Inflammatory macrophage (primary cell): ENCODE measurements around the gene FILIP1.
A peak's percentile ranks its signal among the peaks of the same experiment; 100 is the strongest.

Experiments used
- DNase-seq, 2 donors: peaks; one replicate each; pipeline ENCODE4 v3.0.0-alpha.2; 2020 to 2022

Gene FILIP1

DNA sequence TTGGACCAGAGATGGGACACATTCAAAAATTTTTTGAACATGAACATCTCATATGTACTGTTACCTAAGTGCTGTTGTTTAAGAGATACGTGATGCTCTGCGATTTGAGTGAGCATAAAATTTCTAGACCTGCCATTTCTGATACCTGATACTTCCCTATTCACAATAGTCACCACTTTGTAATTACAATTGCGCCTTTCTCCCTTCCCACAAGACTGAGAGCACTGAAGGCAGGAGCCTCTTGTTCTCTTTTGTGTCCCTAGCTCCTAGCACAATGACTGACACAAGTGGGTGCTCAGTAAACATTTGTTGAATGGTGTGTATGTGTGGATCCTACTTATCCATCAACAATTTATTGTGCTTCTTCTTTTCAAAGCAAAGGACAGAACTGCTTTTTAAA lies 116.2 kb downstream of the FILIP1 start:
- DNase-seq: no peak

DNA sequence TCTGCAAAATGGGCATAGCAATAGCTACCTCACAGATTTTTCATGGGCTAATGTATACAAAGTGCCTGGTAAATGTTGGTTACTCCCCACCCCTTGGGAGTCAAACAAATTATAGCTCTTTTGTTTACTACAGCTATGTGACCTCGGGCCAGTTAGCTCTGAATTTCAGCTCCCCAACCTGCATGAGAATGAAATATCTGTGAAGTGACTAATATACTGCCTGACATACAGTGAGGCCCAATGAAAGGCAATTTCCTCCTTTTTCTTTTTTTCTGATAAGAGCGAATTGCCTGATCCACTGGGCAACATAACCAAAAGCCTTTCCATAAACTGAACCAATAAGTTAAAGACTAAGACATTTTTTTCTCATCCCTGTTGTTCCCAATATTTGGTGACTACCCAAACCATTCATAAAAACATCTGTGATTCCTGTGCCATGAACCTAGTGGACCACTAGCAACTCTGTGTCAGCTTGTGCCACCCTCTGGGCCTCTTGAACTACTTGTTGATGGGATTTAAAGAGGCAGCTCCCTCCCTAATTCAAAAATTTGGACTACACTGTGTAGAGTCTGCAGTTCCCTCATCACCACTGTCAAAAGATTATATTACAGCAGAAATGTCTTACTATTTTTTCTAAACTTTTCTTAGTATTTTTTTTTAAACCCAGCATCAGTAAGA lies 117.1 kb downstream of the FILIP1 start:
- no peak for DNase-seq

DNA sequence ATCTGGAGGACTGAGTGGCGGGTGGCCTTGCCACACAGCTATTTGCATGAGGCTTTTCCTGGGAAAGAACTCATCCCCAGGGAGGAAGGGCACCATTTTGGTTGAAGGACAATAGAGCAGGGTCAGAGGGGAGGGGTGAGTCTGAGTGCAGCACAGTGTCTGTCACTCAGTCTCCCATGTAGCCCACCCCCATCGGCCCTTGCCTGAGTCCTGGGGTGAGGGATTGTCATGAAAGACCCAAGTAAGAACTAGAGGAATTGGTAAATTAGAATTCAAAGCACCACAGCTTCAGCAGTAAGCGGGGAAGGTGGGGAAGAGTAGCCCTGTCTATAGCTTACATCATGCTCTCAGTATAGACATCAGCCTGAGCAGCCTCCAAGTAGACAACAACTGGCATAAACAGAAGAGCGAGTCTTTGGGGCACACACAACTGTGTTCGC lies 118.6 kb downstream of the FILIP1 start:
- DNase-seq: no peak

GRCh38 chr6:75372884-75373283 lies 120.7 kb downstream of the FILIP1 start:
- no peak for DNase-seq

DNA sequence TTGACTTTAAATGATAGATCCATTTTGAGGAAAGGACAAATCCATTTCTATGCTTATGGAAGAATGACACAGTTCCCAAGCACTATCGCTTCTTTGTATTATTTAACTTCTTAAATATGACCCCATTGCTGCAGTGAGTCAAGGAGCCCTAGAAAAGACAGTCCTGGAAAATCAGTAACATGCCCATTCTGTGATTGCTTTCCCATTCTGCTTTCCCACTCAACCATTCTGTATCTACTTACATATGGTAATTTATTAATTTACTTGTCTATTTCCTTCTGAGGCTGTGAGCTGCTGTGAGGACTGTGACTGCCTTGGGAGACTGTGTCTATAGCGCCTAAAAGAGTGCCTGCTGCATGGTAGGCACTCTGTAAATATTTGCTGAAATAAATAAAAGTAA lies 123.6 kb downstream of the FILIP1 start:
- no peak for DNase-seq

DNA sequence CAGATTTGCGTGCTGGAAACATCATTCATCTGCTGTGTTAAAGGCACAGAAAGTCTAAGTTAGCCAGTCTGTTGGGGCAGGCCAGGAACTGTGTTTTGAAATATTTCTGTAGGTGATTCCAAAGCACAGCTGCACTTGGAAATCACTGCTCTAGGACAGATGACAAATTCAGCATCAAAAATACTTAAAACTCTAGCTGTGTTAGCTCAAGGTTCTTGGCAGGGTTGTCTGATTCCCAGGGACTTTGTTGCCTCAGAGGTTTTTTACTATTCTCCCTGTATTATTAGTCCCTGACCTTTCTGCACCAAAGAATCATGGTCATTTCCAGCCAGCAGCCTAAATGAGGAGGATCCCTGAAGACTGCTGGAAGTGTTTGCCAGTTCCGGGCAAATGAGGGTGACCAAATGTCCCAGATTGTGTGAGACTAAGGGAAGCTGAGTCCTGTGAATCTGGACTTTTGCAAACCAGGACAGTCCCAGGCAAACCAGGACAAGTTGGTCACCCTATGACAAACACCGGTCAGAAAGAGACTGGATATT lies 124.7 kb downstream of the FILIP1 start:
- DNase-seq: no peak

DNA sequence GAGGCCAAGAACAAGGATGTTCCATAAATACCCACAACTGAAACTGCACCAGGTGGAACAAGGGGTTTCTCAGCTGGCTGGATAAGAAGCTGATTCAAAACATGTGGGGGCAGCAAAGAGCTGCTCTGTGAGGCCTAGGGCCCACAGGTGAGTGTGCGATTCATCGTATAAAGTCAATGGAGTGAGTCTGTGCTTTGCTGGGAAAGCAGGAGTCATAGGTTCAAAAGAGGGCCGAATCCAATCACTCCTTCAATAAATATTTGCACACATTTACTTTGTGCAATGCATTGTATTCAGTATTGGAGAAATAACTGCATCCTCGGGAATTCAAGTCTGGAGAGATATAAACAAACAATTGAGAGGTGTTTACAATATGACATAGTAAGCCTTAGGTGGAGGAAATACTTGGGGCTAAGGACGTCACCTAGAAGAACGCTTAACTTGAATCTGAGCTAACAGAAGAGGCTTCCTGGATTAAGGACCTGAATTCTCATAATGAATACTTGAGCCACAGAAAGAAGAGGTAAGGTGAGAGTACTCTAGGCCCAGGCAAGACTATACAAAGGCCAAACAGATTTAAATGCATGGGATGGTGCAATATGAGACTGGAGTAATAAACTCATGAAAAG lies 125.3 kb downstream of the FILIP1 start:
- no peak for DNase-seq

DNA sequence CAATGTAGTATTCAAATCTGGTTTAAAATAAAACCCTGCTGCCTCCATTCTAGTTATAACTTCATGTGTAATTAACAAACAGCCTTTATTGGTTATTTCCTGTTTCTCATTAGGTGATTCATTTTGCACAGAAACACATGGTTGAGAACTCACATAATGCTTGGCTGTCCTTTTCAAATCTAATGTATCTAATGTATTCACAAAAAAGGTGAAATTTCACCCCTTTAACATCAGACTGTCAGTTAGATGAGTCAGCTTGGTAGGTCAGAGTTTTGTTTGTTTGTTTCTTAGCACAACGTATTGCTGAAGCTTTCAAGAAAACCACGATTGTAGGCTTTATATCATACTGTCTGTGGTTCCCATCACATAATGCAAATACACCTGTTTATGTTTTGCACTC lies 130.3 kb downstream of the FILIP1 start:
- DNase-seq: no peak

DNA sequence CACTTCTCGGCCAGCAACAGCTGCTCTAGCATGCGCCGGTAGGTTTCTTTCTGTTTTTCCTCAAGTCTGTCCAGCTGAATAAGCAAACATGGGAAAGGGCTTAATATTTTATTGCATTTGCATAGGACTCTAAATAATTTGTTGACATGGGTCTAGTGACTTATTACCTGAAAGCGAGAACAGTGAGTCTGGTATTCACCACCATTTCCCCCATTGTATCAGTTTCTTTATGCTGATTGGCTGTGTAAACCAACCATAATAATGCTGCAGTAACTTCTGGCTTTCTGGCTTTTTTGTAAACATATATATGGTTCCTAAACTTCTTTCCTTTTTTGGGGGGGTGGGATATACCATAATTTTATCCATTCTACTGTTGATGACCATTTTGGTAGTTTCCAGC lies 140.0 kb downstream of the FILIP1 start:
- no peak for DNase-seq

- DNase-seq: no peak
Measured at GRCh38 chr6:75351570-75351969, 142.0 kb downstream of the FILIP1 start.

DNA sequence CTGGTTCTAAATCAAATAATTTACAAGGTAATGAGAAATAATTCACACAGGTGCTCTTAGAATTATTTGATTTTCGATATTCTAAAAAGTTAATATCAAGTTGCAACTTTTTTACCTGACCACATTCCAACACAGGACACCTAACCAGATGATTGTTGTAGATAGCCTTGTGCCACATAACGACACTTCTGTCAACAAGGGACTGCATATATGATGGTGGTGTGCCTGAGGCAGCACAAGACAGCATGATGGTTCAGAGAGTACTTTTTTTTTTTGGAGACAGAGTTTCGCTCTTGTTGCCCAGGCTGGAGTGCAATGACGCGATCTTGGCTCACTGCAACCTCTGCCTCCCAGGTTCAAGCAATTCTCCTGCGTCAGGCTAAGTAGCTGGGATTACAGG lies 142.8 kb downstream of the FILIP1 start:
- DNase-seq: no peak

DNA sequence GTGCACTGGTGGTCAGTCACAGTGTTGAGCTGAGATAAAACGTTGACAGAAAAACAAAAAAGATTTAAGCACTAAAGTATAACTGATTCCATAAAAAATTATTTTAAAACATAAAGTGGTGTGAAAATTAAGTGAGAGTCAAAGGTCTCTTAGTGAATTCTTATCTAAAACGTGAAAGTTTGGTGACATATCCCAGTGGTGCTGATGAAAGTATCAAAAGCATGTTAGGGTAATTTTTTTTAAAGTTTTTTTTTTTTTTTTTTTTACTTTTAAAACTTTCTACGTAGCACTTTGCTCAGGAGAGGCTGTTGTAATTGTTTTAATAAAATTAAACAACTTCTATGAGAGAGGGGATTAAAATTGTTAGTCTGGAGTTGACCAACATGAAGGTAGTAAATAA lies 143.4 kb downstream of the FILIP1 start:
- no peak for DNase-seq

DNA sequence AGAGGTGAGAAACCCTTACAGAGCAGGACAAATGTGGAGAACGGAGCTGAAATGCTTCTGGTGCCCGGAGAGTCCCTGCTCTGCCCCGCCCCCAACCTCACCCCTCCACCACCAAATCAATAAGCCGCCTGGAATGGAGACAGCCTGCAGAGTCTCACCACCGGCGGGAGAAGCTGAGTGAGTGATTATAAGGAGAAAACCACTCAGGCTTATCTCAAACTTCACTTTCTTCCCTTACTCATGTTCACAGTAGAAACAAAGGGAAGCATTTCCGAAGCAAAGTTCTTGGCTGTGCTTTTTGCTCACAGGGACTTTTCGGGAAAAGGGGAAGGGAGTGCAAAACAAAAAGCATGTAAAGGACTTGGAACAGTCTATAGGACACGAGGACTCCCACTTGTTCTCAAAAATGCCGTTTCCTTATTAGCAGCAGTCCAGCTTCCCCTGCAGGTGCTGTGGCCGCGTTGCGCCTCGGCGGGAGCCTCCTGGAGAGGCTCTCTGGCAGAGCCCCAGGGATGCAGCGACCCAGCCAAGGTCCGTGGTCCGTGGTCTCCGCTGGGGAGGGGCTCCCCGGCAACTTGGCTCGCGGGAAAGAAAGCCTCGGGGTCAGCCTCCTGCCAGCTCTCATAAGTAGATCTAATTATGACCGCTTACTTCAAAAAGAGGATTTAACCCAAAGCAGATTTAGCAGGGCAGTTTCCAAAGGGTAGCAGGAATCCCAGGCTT lies 144.2 kb downstream of the FILIP1 start:
- peak in 1 of 2 donors; percentile 0 for DNase-seq

- no peak for DNase-seq
Measured at GRCh38 chr6:75348882-75349261, 144.7 kb downstream of the FILIP1 start.

- DNase-seq: no peak
Measured at GRCh38 chr6:75347898-75348610, 145.5 kb downstream of the FILIP1 start.

DNA sequence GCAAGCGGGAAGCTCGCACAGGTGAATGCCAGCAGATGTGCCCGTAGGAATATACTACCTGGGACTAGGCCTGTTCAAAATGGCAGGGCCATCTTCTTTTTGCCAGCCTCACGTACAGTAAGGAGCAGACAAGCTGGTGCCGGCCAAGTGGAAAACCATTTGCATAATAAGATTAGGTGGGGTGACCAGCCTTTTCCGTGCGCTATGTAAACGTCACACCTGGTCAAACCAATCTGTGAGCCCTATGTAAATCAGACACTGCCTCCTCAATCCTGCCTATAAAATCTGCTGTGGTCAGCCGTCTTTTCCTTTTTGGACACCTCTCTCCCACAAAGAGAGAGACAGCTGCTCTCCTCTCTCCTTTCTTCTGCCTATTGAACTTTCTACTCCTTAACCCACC lies 148.2 kb downstream of the FILIP1 start:
- no peak for DNase-seq

DNA sequence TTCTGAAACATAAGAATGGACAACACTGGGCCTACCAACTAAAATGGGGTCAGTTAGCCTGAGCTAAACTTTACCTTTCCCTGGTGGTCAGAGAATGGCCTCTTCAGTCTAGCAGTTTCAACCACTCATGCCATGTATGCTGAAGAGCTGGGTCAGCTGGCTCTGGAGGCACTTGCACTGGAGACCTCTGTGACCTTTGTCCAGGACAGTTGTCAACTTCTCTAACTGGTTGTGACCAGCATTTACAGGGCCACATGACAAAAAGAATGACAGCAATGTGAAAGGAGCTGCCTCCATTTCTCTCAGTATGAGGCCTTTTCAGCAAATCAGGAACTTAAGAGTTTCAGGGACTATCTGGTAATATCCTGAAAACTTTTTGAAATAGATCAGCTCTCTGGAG lies 149.1 kb downstream of the FILIP1 start:
- DNase-seq: peak; percentile 9 to 13

GRCh38 chr6:75344021-75344420 lies 149.6 kb downstream of the FILIP1 start:
- DNase-seq: no peak

DNA sequence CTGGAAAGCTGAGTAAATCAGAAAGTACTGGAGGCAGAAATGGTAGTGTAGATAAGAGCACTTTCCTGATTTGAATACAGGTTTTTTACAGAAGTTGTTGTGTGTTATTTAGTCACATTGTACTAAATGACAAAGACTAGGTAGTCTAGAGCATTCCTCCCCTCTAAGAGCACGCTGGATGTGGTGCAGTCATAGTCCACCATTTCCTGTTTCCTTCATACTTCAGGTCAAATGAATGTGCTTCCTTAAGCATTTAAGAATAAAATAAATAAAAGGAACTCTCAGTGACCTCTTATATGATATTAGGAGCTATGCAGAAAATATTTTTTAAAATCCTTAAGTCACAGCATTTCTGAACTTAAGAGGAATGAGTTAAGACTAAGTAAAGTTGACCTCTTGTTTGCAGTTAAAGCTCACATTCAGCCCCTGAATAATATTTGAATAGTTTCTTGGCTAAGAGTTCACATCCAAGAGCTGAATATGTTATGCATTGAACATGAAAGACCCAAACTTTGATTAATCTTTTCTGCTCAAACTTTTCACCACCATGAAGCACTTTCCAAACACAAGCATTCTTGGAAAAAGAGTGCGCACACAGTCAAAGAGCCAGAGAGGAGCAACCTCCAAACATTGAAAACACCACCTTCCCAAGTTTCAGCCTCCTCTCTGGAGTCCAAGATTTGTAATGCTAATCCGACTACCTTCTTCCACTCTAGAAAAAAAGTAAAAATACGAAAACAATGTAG lies 155.6 kb downstream of the FILIP1 start:
- DNase-seq: no peak

DNA sequence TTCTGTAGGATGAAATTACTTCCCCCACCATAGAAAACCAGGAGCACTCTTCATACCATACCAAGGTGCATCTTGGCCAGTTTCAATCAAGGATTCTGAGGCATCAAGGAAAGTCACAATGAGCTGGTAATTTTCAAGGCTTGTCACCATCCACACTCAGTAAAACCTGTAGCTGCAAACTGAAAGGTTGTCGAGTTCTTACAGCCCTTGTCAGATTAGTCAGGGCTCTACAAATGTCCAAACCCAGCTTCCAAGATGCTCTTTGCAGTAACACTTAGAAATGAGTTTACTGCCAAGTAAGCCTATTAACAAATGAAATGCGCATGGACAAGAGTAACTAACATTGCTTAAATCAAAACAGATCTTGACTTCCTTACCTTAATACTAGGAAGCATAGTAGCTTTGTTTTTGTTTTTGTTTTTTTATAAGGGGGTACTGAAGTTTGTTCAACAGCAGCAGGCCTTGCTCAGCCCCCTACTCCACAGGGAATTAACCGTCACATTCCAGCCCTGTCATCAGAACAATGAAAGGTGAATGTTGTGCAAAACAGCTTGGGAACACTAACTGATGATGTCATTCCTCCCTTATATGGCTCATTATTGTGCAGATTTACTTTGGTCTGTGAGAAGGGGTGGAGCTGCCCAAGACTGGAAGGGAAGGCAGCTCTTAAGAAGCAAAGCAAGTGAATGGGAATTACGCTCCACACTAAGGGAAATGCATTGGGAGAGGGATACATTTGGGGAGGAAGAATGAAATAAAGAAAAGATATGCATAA lies 159.1 kb downstream of the FILIP1 start:
- DNase-seq: no peak

DNA sequence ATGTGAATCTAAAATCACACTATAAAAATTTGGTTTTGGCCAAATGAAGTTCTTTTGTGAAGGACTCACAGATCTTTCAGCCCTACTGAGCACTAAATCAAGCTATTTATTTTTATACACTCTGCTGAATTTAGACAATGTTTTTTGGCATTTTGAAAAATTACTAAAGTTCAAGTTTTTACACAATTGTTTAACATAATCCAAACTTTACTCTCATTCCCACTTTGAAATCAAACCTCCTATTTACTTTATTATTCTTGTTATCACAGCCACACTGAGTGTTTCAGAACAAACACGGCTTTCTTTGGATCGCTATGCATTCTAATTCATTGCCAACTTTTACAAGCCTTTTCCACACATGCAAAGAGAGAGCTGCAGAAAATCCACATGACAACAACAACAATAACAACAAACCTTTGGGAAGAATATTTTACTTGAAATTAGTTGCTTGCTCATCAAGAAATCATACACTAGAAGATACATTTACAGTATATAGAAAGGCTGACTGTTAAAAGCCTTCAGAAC lies 159.9 kb downstream of the FILIP1 start:
- no peak for DNase-seq
